Measurements from ENCODE around the gene DNM2. TPM values are rescaled to one million over a fixed set of nuclear protein-coding genes. Genes with fewer than 3 reads are reported as not detected.
A peak's percentile ranks its signal among the peaks of the same experiment; 100 is the strongest.
"Not testable (repeated sequence)": the region's sequence is repeated elsewhere in the genome, so short reads cannot be mapped to it uniquely, and the experiment has no call there.

Gene DNM2
- total and polyA plus RNA-seq, 9 of the 15 experiments (the other 6 are each of a cell fraction or from before 2014, with no cell fraction given), result 2.2 to 161 (median 72.6) TPM

DNA sequence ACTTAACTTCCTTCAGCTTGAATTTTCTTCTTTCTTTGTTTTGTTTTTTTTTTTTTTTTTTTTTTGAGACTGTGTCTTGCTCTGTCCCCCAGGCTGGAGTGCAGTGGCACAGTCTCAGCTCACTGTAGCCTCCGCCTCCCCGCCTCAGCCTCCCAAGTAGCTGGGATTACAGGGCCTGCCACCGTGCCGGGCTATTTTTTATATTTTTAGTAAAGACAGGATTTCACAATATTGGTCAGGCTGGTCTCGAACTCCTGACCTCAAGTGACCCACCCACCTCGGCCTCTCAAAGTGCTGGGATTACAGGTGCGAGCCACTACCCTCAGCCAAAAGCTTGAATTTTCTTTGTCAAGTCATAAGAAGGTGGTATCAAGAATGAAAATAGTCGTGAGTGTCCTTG lies 42.7 kb upstream of the DNM2 start:
- DNase-seq (ENCODE audit: extremely low read depth in 1 of 4, low spot score in 3 of 4); BruUV-seq (replicated peaks); H3K4me1 ChIP-seq (replicated peaks in 1 of 2; ENCODE audit: control insufficient read depth in 2 of 2, insufficient read depth in 2 of 2, low read length in 2 of 2); H3K9me1 ChIP-seq (ENCODE audit: control insufficient read depth, insufficient read depth, low read length); ATAC-seq; H3K27ac ChIP-seq (ENCODE audit: extremely low read depth, low read depth, low read length); H3K27me3 ChIP-seq (ENCODE audit: control insufficient read depth in 2 of 2, insufficient read depth in 2 of 2, low read length in 2 of 2); FAIRE-seq; CTCF ChIA-PET (ENCODE audit: low intra/inter-chr PET ratio); in situ Hi-C loops (cut with MboI); H3K9ac ChIP-seq (ENCODE audit: insufficient read depth in 1 of 2, low read depth in 2 of 2, low read length in 2 of 2); H3K4me3 ChIP-seq; H2AFZ ChIP-seq (ENCODE audit: low read depth, low read length); H3K4me2 ChIP-seq (ENCODE audit: insufficient read depth, low read length); H3K9me3 ChIP-seq (replicated peaks; ENCODE audit: control insufficient read depth, insufficient read depth, low read depth, low read length); intact Hi-C loops (cut with micrococcal nuclease): not testable (repeated sequence)
- Histone ChIP-seq H3K36me3 (ENCODE audit: control insufficient read depth, insufficient read depth, low read length) (peaks cover 93% of the 10 kb centered on the region), H4K20me1 (replicated peaks; ENCODE audit: control insufficient read depth, insufficient read depth, low read length) (peaks cover 15% of the 10 kb centered on the region; the same call in 1 of the 2 replicates), H3K79me2 (ENCODE audit: control insufficient read depth, insufficient read depth, low read length) (peaks cover 76% of the 10 kb centered on the region)
- 90% methylated on average over 8 of the region's 8 CpGs for WGBS (ENCODE audit: insufficient coverage, low coverage, missing lambda C conversion rate)
- POLR2A ChIA-PET, result interaction anchor here (0.6 to 1.5 kb wide), 2 partner anchors 9 to 304 kb away, joined by 4 to 6 read pairs; no protein-coding TSS in a partner anchor

DNA sequence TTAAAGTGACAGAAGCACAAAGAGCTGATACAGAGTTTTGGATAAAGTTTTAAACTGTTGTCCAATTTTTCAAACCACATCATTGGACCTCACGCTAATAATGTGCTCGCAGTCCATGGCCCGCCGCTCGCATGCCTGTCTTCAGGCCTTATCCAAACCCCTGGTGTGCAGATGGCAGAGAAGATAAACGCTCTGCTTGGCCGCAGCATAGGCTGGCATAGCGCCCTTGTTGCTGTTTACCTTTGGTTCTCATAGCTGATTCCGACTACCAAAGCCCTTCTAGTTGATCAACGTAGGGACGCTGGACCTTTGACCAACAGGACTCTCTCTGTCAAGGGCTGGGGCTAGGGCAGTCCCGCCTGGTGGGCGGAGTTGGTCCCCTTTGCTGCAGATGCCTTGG lies 40.1 kb upstream of the DNM2 start:
- Histone ChIP-seq H3K79me2 (ENCODE audit: control insufficient read depth, insufficient read depth, low read length) (peaks cover 58% of the 10 kb centered on the region), H3K4me1 (replicated peaks in 1 of 2; ENCODE audit: control insufficient read depth in 2 of 2, insufficient read depth in 2 of 2, low read length in 2 of 2) (no peaks in the 10 kb centered on the region; a peak in 1 of 5 replicates), H3K9me3 (replicated peaks; ENCODE audit: control insufficient read depth, insufficient read depth, low read depth, low read length) (no peaks in the 10 kb centered on the region), H3K27ac (ENCODE audit: extremely low read depth, low read depth, low read length) (no peak overlapping the region), H3K4me3 (no peak overlapping the region), H3K36me3 (ENCODE audit: control insufficient read depth, insufficient read depth, low read length) (peaks cover 96% of the 10 kb centered on the region), H3K9me1 (ENCODE audit: control insufficient read depth, insufficient read depth, low read length) (no peaks in the 10 kb centered on the region), H4K20me1 (replicated peaks; ENCODE audit: control insufficient read depth, insufficient read depth, low read length) (peaks cover 7% of the 10 kb centered on the region; the same call in 1 of the 2 replicates), H3K9ac (ENCODE audit: insufficient read depth in 1 of 2, low read depth in 2 of 2, low read length in 2 of 2) (peak overlapping the region in 1 of 2 experiments; percentile 15; a peak in 1 of 4 replicates), H3K27me3 (ENCODE audit: control insufficient read depth in 2 of 2, insufficient read depth in 2 of 2, low read length in 2 of 2) (no peaks in the 10 kb centered on the region), H3K4me2 (ENCODE audit: insufficient read depth, low read length) (no peak overlapping the region), H2AFZ (ENCODE audit: low read depth, low read length) (no peak overlapping the region)
- ChIA-PET CTCF (ENCODE audit: low intra/inter-chr PET ratio) (no interaction called here), POLR2A (interaction anchor here (1.1 to 1.6 kb wide), 2 partner anchors 10 to 28 kb away, joined by 3 to 6 read pairs; no protein-coding TSS in a partner anchor)
- intact Hi-C loops (cut with micrococcal nuclease), result no loop called here
- no TSS peak for BruUV-seq (replicated peaks)
- 94% methylated on average over 13 of the region's 13 CpGs for WGBS (ENCODE audit: insufficient coverage, low coverage, missing lambda C conversion rate)
- ATAC-seq (no peak), FAIRE-seq (no peak), DNase-seq (ENCODE audit: extremely low read depth in 1 of 4, low spot score in 3 of 4) (no peak)
- TF ChIP-seq DDX20 (tag; IDR thresholded peaks at IDR 0.05; ENCODE audit: low read depth) (no peak), PHB2 (IDR thresholded peaks at IDR 0.05; ENCODE audit: low read depth) (no peak), POLR2G (IDR thresholded peaks at IDR 0.05; ENCODE audit: low read depth, low read length) (0 out of 2 replicates have a peak, but pooled peaks have one; percentile 22), ZNF717 (CRISPR knock-in tag; IDR thresholded peaks at IDR 0.05) (no peak), POLR2AphosphoS2 (IDR thresholded peaks at IDR 0.05; ENCODE audit: low read length) (no peak), ZNF224 (CRISPR knock-in tag; IDR thresholded peaks at IDR 0.05) (no peak)
- TF ChIP-seq, protein P1, sequence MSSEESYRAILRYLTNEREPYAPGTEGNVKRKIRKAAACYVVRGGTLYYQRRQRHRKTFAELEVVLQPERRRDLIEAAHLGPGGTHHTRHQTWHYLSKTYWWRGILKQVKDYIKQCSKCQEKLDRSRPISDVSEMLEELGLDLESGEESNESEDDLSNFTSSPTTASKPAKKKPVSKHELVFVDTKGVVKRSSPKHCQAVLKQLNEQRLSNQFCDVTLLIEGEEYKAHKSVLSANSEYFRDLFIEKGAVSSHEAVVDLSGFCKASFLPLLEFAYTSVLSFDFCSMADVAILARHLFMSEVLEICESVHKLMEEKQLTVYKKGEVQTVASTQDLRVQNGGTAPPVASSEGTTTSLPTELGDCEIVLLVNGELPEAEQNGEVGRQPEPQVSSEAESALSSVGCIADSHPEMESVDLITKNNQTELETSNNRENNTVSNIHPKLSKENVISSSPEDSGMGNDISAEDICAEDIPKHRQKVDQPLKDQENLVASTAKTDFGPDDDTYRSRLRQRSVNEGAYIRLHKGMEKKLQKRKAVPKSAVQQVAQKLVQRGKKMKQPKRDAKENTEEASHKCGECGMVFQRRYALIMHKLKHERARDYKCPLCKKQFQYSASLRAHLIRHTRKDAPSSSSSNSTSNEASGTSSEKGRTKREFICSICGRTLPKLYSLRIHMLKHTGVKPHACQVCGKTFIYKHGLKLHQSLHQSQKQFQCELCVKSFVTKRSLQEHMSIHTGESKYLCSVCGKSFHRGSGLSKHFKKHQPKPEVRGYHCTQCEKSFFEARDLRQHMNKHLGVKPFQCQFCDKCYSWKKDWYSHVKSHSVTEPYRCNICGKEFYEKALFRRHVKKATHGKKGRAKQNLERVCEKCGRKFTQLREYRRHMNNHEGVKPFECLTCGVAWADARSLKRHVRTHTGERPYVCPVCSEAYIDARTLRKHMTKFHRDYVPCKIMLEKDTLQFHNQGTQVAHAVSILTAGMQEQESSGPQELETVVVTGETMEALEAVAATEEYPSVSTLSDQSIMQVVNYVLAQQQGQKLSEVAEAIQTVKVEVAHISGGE (CRISPR knock-in tag; IDR thresholded peaks at IDR 0.05), result no peak
- in situ Hi-C loops (cut with MboI), result no loop called here
